Naive B cell (primary cell): ENCODE results near the gene PARVB. TPM values are rescaled to one million over a fixed set of nuclear protein-coding genes. Genes with fewer than 3 reads are reported as not detected.
A peak's percentile ranks its signal among the peaks of the same experiment; 100 is the strongest.

ENCODE experiments used
- ATAC-seq, 2 donors: fragments of 150-1000 bp; cut with Tn5 transposase; 2 replicates each; pipeline ENCODE4 v1.10.0; 2021; ENCODE audit warnings: low read depth in 2 of 2, mild to moderate bottlenecking in 2 of 2, moderate library complexity in 2 of 2
- DNase-seq: peaks from one replicate; pipeline ENCODE4 v3.0.0; 2022
- H3K27ac Mint-ChIP-seq, 6 donors: one replicate each; pipeline ENCODE4 v1.8.0; 2020 to 2022; ENCODE audit warnings: mild to moderate bottlenecking in 6 of 6, mixed read lengths in 6 of 6, moderate library complexity in 5 of 6, inconsistent platforms in 2 of 6
- H3K27me3 Mint-ChIP-seq, 3 donors: one replicate each; pipeline ENCODE4 v1.8.0; 2021 to 2022; ENCODE audit warnings: mixed read lengths in 3 of 3, mild to moderate bottlenecking in 1 of 3
- H3K36me3 Mint-ChIP-seq, 2 donors: one replicate each; pipeline ENCODE4 v1.8.0; 2020 to 2022; ENCODE audit warnings: mixed read lengths in 2 of 2, inconsistent platforms in 1 of 2, mild to moderate bottlenecking in 1 of 2
- H3K4me1 Mint-ChIP-seq, 3 donors: one replicate each; pipeline ENCODE4 v1.8.0; 2020 to 2022; ENCODE audit warnings: mixed read lengths in 3 of 3, inconsistent platforms in 1 of 3, mild to moderate bottlenecking in 1 of 3, moderate library complexity in 1 of 3
- H3K4me3 Mint-ChIP-seq, 8 donors: one replicate each; pipeline ENCODE4 v1.8.0; 2020 to 2022; ENCODE audit warnings: mild to moderate bottlenecking in 8 of 8, mixed read lengths in 8 of 8, moderate library complexity in 8 of 8, inconsistent platforms in 2 of 8
- H3K9me3 Mint-ChIP-seq, 7 donors: one replicate each; pipeline ENCODE4 v1.8.0; 2020 to 2022; ENCODE audit warnings: mixed read lengths in 7 of 7, mild to moderate bottlenecking in 5 of 7, inconsistent platforms in 2 of 7, moderate library complexity in 1 of 7
- polyA plus RNA-seq, 6 donors: library from polyadenylated mRNA; unstranded; fragments of 300-500 nt; fragmentation: Illumina TruSeq; gene quantifications; one replicate each; pipeline ENCODE4 v1.2.3, GENCODE V29; 2021; ENCODE audit warnings: low read depth in 6 of 6

PARVB gene
- polyA plus RNA-seq, 6 donors from 2014 or later: 18.6 to 30.0 (median 21.3) TPM

DNA sequence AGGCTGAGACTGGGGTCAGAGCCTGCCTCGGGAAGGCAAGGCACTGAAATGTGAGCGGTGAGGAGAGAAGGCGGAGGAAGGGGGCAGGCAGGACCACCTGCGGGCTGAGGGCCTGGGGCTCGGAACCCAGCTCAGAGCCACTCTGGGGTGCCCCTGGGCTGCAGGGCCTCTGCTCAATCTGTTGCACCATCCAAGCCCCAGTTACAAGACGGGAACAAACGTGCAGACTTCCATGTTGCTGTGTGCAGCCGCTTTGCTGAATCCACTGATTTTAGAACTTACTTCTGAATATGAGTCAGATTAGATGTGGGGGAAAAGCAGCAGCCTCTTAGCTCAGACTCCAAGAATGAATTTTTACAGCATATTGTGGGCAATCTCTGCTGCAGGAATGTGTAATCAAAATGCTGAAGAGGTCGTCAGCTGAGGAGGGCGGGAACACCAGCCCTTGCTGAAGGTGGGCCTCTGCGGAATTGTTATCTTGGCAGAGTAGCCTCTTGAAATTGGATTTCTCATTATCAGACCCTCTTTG lies 178.2 kb downstream of the PARVB start:
- no peak for ATAC-seq
- Mint-ChIP-seq H3K27me3 (no peaks in the 10 kb centered on the region), H3K9me3 (no peaks in the 10 kb centered on the region), H3K27ac (peak overlapping the region in 2 of 6 donors; percentile 37 to 76), H3K4me1 (peaks cover 40 to 54% (median 45%) of the 10 kb centered on the region in 3 donors), H3K4me3 (no peak overlapping the region), H3K36me3 (peaks cover 29 to 37% of the 10 kb centered on the region in 2 donors)
- no peak for DNase-seq

DNA sequence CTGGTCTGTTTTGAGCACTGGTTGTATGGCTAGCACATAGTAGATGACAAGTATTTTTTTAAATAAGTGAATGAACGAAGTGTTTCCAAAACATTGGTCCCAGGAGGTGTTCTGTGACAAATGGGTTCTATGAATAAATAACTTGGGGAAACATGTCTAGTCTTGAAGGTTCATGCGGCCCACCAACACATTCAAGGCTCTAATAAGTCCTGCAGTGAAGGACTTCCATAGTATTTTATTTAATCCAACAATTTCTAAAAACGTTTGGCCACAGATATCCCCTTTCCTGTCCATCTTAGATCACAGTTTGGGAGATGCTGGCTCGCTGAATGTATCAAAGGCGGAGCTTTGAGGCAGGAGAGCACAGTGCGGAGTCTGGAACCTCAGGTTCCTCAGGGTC lies 179.1 kb downstream of the PARVB start:
- peaks cover 47 to 60% (median 53%) of the 10 kb centered on the region in 3 donors for H3K4me1 Mint-ChIP-seq
- H3K9me3 Mint-ChIP-seq: no peaks in the 10 kb centered on the region
- H3K36me3 Mint-ChIP-seq: peaks cover 26 to 33% of the 10 kb centered on the region in 2 donors
- H3K4me3 Mint-ChIP-seq: peak overlapping the region in 1 of 8 donors; percentile 57
- ATAC-seq (no peak), DNase-seq (no peak)
- peak overlapping the region in 1 of 6 donors; percentile 48 for H3K27ac Mint-ChIP-seq
- no peaks in the 10 kb centered on the region for H3K27me3 Mint-ChIP-seq

DNA sequence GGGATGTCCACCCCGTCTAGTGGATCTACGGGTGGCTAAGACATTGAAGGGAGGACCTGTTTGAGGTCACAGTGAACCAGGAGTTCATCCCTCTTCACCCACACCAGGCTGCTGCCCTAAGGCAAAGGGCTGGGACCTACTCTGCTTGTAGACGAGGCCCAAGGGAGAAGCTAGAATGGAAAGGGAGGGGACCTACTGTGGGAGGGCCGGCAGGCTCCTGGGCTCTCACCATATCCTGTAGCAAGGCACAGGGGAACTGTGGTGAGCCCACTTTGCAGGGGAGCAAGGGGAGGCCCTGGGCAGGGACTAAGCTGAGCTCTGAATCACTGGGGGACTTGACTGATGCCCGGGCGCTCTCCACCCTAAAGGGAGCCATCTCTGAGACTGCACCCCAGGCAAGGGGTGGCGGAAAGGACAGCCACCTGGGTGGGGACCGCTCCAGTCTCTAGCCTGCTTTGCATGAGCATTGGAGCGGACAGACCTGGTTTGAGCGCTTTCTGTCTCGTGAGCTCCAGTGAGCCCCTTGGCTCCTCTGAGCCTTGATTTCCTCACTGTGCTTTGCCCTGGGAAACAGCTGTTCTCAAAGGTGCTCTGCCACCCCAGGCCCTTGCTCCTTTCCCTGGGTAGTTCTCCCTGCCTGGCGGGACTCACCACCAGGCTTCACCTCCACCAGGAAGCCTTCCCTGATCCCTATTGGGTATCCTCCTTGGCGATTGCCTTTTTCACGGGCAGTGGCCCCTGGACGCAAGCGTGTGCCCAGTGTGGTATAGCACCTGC lies 180.8 kb downstream of the PARVB start:
- ATAC-seq (peak; percentile 92 to 95), DNase-seq (peak; percentile 46)
- Mint-ChIP-seq H3K36me3 (peaks cover 13 to 24% of the 10 kb centered on the region in 2 donors), H3K27ac (peak overlapping the region in 5 of 6 donors; percentile 70 to 93 (median 76)), H3K9me3 (peaks cover 5 to 11% (median 6%) of the 10 kb centered on the region in 7 donors), H3K4me1 (peaks cover 48 to 62% (median 59%) of the 10 kb centered on the region in 3 donors), H3K27me3 (no peaks in the 10 kb centered on the region), H3K4me3 (peak overlapping the region in 7 of 8 donors; percentile 21 to 84 (median 68))

DNA sequence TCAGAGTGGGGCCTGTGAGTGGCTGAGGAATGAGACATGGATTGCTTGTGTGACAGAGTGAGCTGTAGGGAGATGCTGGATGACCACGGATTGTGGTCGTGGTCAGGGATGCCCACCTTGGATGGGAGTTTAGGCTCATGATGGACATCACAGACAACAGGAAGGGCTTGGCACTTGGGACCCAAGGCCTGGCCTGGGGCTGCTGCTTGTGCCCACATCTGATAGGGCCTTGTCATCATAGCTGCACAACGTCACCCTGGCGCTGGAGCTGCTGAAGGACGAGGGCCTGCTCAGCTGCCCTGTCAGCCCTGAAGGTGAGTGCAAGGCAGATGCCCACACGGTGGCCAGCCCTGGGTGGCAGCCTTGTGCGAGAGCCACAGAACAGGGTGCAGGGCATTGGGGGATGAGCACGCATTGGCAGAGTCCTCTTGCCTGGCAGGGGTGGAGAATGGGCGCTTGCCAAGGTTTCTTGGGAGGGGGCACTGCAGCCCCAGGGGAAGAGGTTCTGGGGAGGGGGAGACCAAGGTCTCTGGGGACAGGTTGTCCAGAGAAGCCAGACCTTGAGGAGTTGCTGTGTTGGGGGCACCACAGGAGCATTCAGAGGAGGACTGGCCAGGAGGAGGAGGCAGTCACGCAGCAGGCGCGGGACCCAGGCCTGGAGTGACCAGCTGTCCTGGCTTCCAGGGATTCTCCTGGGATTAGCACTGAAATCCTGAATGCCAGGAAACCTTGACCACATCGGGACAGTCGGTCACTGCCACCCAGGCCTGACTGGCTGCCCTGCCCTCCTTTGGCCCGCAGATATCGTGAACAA lies 181.6 kb downstream of the PARVB start:
- H3K27ac Mint-ChIP-seq: peak overlapping the region in 3 of 6 donors; percentile 24 to 87 (median 73)
- H3K36me3 Mint-ChIP-seq: peaks cover 13 to 29% of the 10 kb centered on the region in 2 donors
- ATAC-seq: no peak
- H3K9me3 Mint-ChIP-seq: peaks cover 5 to 14% (median 9%) of the 10 kb centered on the region in 7 donors
- peak overlapping the region in 5 of 8 donors; percentile 2 to 73 (median 55) for H3K4me3 Mint-ChIP-seq
- no peak for DNase-seq
- no peaks in the 10 kb centered on the region for H3K27me3 Mint-ChIP-seq
- peaks cover 48 to 65% (median 62%) of the 10 kb centered on the region in 3 donors for H3K4me1 Mint-ChIP-seq

DNA sequence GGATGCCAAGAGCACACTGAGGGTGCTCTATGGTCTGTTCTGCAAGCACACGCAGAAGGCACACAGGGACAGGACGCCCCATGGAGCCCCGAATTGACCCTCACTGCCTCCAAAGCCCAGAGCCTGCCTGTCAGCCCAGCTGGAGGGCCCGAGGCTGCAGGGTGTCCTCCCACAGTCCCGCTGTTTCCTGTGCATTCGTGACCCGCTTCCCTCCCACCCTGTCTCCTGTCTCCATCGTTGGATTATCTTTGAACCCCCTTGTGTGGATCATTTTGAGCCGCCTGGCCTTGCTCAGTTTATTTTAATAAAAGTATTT lies 182.2 kb downstream of the PARVB start:
- no peak for DNase-seq
- H3K27ac Mint-ChIP-seq: peak overlapping the region in 1 of 6 donors; percentile 87
- peaks cover 13 to 34% of the 10 kb centered on the region in 2 donors for H3K36me3 Mint-ChIP-seq
- peak overlapping the region in 1 of 8 donors; percentile 20 for H3K4me3 Mint-ChIP-seq
- H3K27me3 Mint-ChIP-seq: no peaks in the 10 kb centered on the region
- H3K4me1 Mint-ChIP-seq: peaks cover 48 to 67% (median 65%) of the 10 kb centered on the region in 3 donors
- ATAC-seq: no peak
- peaks cover 5 to 14% (median 9%) of the 10 kb centered on the region in 7 donors for H3K9me3 Mint-ChIP-seq

DNA sequence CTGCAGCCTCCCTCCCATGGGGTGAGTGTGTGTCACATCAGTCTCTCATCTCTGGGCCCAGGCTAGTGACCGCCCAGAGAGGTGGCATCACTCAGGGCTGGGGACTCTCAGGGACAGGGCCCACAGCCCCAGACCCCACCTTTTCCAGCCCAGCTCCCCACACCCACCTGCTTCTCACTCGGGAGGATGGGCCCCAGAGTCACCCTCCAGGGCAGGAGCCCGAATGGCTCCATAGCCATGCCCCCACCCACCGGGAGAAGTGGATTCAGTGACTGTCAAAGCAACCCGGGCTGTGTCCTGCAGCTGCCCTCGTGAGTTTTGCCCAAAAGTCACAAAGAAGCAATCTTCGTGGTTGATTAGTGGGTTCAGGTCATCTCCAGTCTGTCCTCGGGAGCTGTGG lies 182.6 kb downstream of the PARVB start:
- no peak for DNase-seq
- Mint-ChIP-seq H3K27me3 (no peaks in the 10 kb centered on the region), H3K36me3 (peaks cover 13 to 37% of the 10 kb centered on the region in 2 donors)

DNA sequence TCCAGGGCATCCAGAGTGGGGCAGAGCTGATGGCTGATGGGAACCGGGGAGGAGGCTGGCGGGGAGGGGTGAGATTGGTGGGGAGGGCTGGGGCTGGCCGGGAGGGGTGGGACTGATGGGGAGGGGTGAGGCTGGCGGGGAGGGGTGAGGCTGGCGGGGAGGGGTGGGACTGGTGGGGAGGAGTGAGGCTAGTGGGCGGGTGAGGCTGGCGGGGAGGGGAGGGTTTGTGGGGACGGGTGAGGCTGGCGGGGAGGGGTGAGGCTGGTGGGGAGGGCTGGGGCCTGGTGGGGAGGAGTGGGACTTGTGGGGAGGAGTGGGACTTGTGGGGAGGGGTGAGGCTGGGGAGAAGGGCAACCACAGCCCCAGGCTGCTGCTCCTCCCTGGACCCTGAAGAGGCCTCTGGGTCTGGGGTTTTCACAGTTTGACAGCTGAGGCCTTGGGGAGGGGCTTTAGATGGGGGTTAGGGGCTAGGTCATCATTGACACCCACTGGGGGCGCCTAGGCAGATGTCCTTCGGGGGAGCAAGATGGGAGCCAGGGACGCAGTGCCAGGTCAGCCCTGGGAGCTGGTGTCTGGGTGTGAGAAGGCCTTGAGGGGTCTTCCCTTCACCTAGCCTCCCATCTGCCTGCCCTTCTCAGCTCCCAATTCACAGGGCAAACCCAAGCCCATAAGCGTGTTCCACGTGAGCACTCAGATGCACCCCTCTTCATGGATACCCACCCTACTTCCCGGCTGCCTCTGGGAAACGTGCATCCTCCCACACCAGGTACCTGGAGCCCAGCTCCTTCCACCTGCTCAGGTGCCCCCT lies 183.3 kb downstream of the PARVB start:
- peaks cover 13 to 34% of the 10 kb centered on the region in 2 donors for H3K36me3 Mint-ChIP-seq
- no peak for ATAC-seq
- H3K4me1 Mint-ChIP-seq: peaks cover 52 to 72% (median 57%) of the 10 kb centered on the region in 3 donors
- peak overlapping the region in 4 of 6 donors; percentile 63 to 93 (median 85) for H3K27ac Mint-ChIP-seq
- H3K9me3 Mint-ChIP-seq: peaks cover 5 to 16% (median 12%) of the 10 kb centered on the region in 7 donors
- H3K27me3 Mint-ChIP-seq: no peaks in the 10 kb centered on the region
- DNase-seq: no peak
- H3K4me3 Mint-ChIP-seq: peak overlapping the region in 4 of 8 donors; percentile 15 to 61 (median 29)

More for the DNA sequence above, 182.6 kb downstream of the PARVB start:
- no peak for ATAC-seq
- Mint-ChIP-seq H3K9me3 (peaks cover 5 to 16% (median 10%) of the 10 kb centered on the region in 7 donors), H3K4me1 (peaks cover 52 to 71% (median 64%) of the 10 kb centered on the region in 3 donors), H3K27ac (peak overlapping the region in 4 of 6 donors; percentile 59 to 89 (median 66)), H3K4me3 (peak overlapping the region in 2 of 8 donors; percentile 15 to 25)

DNA sequence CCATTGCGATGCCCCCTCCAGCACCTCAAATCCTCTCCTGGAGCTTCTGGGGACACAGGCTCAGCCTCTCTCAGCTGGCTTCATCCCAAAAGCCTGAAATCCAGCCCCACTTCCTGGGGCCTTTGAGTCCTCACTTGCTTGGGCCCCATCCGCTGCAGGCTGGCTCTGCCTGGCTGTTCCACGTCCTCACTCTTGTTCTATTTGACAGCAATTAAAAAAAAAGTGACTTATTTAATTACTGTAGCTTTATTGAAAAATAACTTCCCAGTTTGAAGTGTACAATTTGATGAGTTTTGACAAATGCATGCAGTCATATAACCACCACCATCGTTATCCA lies 183.8 kb downstream of the PARVB start:
- ATAC-seq: no peak
- DNase-seq: no peak
- Mint-ChIP-seq H3K4me1 (peaks cover 52 to 66% (median 57%) of the 10 kb centered on the region in 3 donors), H3K27me3 (no peaks in the 10 kb centered on the region), H3K27ac (peak overlapping the region in 5 of 6 donors; percentile 16 to 93 (median 88)), H3K4me3 (peak overlapping the region in 5 of 8 donors; percentile 11 to 61 (median 50)), H3K9me3 (peaks cover 5 to 16% (median 12%) of the 10 kb centered on the region in 7 donors), H3K36me3 (peaks cover 7 to 29% of the 10 kb centered on the region in 2 donors)

DNA sequence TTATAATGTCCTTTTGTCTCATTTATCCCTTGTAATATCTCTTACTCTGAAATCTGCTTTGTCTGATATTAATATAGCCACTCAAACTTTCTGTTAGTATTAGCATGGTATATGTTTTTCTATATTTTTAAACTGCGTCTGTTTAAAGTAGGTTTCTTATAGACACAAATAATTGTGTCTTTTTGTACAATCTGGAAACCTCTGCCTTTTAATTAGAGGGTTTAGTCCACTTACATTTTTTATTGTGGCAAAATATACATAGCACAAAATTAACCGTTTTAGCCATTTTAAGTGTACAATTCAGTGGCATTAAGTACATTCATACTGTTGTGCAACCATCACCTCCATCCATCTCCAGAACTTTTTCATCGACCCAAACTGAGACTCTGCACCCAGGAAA lies 185.2 kb downstream of the PARVB start:
- Mint-ChIP-seq H3K36me3 (peaks cover 0 to 25% of the 10 kb centered on the region in 2 donors), H3K27me3 (no peaks in the 10 kb centered on the region), H3K4me3 (peak overlapping the region in 3 of 8 donors; percentile 41 to 78 (median 43)), H3K9me3 (peaks cover 5 to 16% (median 12%) of the 10 kb centered on the region in 7 donors), H3K4me1 (peaks cover 48 to 58% (median 50%) of the 10 kb centered on the region in 3 donors), H3K27ac (peak overlapping the region in 3 of 6 donors; percentile 34 to 46 (median 35))
- no peak for ATAC-seq
- DNase-seq: no peak

DNA sequence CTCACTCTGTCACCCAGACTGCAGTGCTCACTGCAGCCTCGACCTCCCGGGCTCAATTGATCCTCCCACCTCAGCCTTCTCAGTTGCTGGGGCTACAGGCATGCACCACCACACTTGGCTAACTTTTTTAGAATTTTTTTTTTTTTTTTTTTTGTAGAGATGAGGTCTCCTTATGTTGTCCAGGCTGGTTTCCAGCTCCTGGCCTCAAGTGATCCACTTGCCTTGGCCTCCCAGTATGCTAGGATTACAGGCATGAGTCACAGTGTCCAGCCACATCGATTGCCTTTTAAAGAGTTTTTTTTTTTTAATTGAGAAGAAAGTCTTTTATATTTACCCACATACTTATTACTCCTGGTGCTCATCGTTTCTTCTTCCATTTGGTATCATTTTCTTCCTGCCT lies 186.6 kb downstream of the PARVB start:
- no peak for ATAC-seq
- H3K9me3 Mint-ChIP-seq: peaks cover 5 to 16% (median 12%) of the 10 kb centered on the region in 7 donors
- H3K4me1 Mint-ChIP-seq: peaks cover 36 to 44% (median 37%) of the 10 kb centered on the region in 3 donors
- peaks cover 0 to 25% of the 10 kb centered on the region in 2 donors for H3K36me3 Mint-ChIP-seq
- no peak overlapping the region for H3K4me3 Mint-ChIP-seq
- H3K27me3 Mint-ChIP-seq: no peaks in the 10 kb centered on the region
- DNase-seq: no peak
- peak overlapping the region in 2 of 6 donors; percentile 55 to 77 for H3K27ac Mint-ChIP-seq

DNA sequence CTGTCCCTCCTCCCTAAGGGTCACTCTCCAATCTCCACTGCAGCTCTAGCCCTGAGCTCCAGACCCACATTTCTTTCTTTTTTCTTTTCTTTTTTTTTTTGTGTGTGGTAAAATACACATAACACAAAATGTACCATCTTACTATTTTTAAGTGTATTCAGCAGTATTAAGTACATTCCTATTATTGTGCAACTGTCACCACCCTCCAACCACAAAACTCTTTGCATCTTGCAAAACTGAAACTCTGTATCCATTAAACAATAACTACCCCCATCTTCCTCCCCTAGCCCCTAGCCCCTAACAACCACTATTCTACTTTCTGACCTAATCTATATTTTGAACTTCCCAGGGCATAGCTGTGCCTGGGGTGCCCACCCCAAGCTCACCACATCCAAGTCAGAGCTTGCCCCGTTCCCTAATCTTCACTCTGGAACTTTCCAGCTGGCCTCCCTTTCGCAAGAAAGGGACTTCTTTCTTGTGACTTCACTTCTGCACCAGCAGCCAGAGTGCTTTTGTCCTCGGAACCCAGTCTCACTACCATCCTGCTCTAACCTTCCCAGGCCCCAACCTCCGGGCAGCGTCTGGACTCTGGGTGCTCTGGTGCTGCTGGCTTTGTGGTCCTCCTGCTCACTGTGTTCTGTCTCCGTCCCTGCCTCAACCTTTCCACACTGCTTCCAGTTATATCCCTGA lies 187.3 kb downstream of the PARVB start:
- peak overlapping the region in 5 of 6 donors; percentile 6 to 80 (median 66) for H3K27ac Mint-ChIP-seq

More for the DNA sequence above, 187.3 kb downstream of the PARVB start:
- no peak for DNase-seq
- Mint-ChIP-seq H3K4me3 (peak overlapping the region in 2 of 8 donors; percentile 50), H3K9me3 (peaks cover 5 to 18% (median 12%) of the 10 kb centered on the region in 7 donors), H3K27me3 (no peaks in the 10 kb centered on the region), H3K36me3 (peaks cover 0 to 25% of the 10 kb centered on the region in 2 donors), H3K4me1 (peaks cover 34 to 39% (median 37%) of the 10 kb centered on the region in 3 donors)
- ATAC-seq: no peak
